Measurements from ENCODE around the gene ANKRD27. TPM values are rescaled to one million over a fixed set of nuclear protein-coding genes. Genes with fewer than 3 reads are reported as not detected.
A peak's percentile ranks its signal among the peaks of the same experiment; 100 is the strongest.

ANKRD27 gene
- total RNA-seq, 1 donor from 2014 or later, result 19.3 TPM

DNA sequence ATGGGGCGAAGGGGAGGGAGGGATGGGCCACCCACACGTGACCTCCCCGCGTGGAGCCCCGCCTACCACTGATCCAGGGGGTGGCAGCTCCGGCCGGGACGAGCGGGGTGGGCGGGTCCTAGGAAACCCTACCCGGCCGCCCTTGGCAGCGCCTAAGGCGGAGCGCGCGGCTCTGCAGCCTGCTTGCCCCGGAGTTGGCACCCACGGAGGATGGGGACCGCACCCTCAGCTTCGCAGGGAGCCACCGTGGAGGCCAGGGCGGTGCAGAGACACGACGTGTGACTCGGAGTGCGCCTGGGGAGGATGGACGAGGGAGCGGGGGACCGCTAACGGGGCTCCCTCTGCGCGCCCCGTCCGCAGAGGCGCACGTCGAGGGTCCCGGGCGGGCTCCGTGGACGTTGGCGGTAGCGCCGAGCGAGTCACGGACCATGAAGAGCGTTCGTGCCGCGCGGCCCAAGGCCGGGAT, 773 bp upstream of the ANKRD27 start, which contains the start of gene RGS9BP:
TSS of gene RGS9BP (plus strand) at position 129 of the 466 bp plus-strand sequence. CDS start 416 bp downstream, outside the sequence.
- peaks cover 32 to 54% (median 40%) of the 10 kb centered on the region in 3 donors for H3K4me1 ChIP-seq (ENCODE audit: control insufficient read depth in 3 of 3, insufficient read depth in 3 of 3, low read length in 3 of 3)

GRCh38 chr19:32674153-32674930, 638 bp downstream of the ANKRD27 start:
- H3K4me3 ChIP-seq (ENCODE audit: low read length in 3 of 3), result peak overlapping the region; percentile 85 to 97 (median 93)
- peaks cover 0 to 15% (median 10%) of the 10 kb centered on the region in 3 donors for H3K27me3 ChIP-seq (ENCODE audit: control insufficient read depth in 3 of 3, insufficient read depth in 3 of 3, low read length in 3 of 3)
- H3K36me3 ChIP-seq (ENCODE audit: control insufficient read depth in 3 of 3, insufficient read depth in 3 of 3, low read length in 3 of 3), result peaks cover 0 to 7% (median 3%) of the 10 kb centered on the region in 3 donors
- H3K27ac ChIP-seq (ENCODE audit: low read depth, low read length), result peak overlapping the region; percentile 93
- no peaks in the 10 kb centered on the region for H3K9me3 ChIP-seq (ENCODE audit: control insufficient read depth in 3 of 3, low read length in 3 of 3)
- peaks cover 32 to 63% (median 47%) of the 10 kb centered on the region in 3 donors for H3K4me1 ChIP-seq (ENCODE audit: control insufficient read depth in 3 of 3, insufficient read depth in 3 of 3, low read length in 3 of 3)
- H3K9ac ChIP-seq (ENCODE audit: low read depth in 1 of 3, low read length in 3 of 3), result peak overlapping the region; percentile 47 to 82 (median 78)

More for the DNA sequence above, 773 bp upstream of the ANKRD27 start, which contains the start of gene RGS9BP:
- peaks cover 0 to 7% (median 0%) of the 10 kb centered on the region in 3 donors for H3K36me3 ChIP-seq (ENCODE audit: control insufficient read depth in 3 of 3, insufficient read depth in 3 of 3, low read length in 3 of 3)
- H3K4me3 ChIP-seq (ENCODE audit: low read length in 3 of 3), result peak within 1 kb of the TSS; percentile 85 to 97 (median 93)
- H3K9me3 ChIP-seq (ENCODE audit: control insufficient read depth in 3 of 3, low read length in 3 of 3), result no peaks in the 10 kb centered on the region
- H3K27ac ChIP-seq (ENCODE audit: low read depth, low read length), result peak within 1 kb of the TSS; percentile 93
- peak within 1 kb of the TSS; percentile 76 to 83 (median 78) for H3K9ac ChIP-seq (ENCODE audit: low read depth in 1 of 3, low read length in 3 of 3)
- H3K27me3 ChIP-seq (ENCODE audit: control insufficient read depth in 3 of 3, insufficient read depth in 3 of 3, low read length in 3 of 3), result peaks cover 0 to 15% (median 10%) of the 10 kb centered on the region in 3 donors

- Histone ChIP-seq H3K27me3 (ENCODE audit: control insufficient read depth in 3 of 3, insufficient read depth in 3 of 3, low read length in 3 of 3) (peaks cover 0 to 15% (median 10%) of the 10 kb centered on the region in 3 donors), H3K36me3 (ENCODE audit: control insufficient read depth in 3 of 3, insufficient read depth in 3 of 3, low read length in 3 of 3) (peaks cover 0 to 7% (median 5%) of the 10 kb centered on the region in 3 donors), H3K9ac (ENCODE audit: low read depth in 1 of 3, low read length in 3 of 3) (peak overlapping the region in 2 of 3 donors; percentile 45 to 51), H3K27ac (ENCODE audit: low read depth, low read length) (no peak overlapping the region), H3K4me3 (ENCODE audit: low read length in 3 of 3) (peak overlapping the region in 1 of 3 donors; percentile 22), H3K9me3 (ENCODE audit: control insufficient read depth in 3 of 3, low read length in 3 of 3) (no peaks in the 10 kb centered on the region), H3K4me1 (ENCODE audit: control insufficient read depth in 3 of 3, insufficient read depth in 3 of 3, low read length in 3 of 3) (peaks cover 32 to 67% (median 51%) of the 10 kb centered on the region in 3 donors)
These were observed 1.4 kb downstream of the ANKRD27 start for GRCh38 chr19:32673573-32673972.

DNA sequence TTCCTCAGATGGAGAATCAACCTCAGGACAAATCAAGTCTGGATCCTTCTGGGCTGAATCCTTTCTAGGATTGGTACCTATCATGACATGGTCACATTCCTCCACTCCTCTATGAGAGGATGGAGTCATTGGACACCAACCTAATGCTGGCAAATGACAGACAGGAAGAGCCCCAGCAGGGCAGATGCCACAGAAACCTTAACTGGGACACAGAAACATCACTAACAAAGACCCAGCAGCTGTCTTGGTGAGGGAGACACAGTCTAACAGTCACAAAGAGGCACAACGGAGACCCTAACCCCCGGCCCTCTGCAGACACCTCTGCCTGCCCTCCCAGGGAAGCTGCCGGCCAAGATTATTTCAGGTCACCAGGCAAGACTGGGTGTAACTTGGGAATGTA, 2.1 kb downstream of the ANKRD27 start:
- no peak overlapping the region for H3K27ac ChIP-seq (ENCODE audit: low read depth, low read length)
- peaks cover 0 to 15% (median 10%) of the 10 kb centered on the region in 3 donors for H3K27me3 ChIP-seq (ENCODE audit: control insufficient read depth in 3 of 3, insufficient read depth in 3 of 3, low read length in 3 of 3)
- H3K9me3 ChIP-seq (ENCODE audit: control insufficient read depth in 3 of 3, low read length in 3 of 3), result no peaks in the 10 kb centered on the region
- peak overlapping the region in 1 of 3 donors; percentile 22 for H3K4me3 ChIP-seq (ENCODE audit: low read length in 3 of 3)
- H3K9ac ChIP-seq (ENCODE audit: low read depth in 1 of 3, low read length in 3 of 3), result peak overlapping the region in 2 of 3 donors; percentile 45 to 51
- H3K4me1 ChIP-seq (ENCODE audit: control insufficient read depth in 3 of 3, insufficient read depth in 3 of 3, low read length in 3 of 3), result peaks cover 32 to 71% (median 51%) of the 10 kb centered on the region in 3 donors
- H3K36me3 ChIP-seq (ENCODE audit: control insufficient read depth in 3 of 3, insufficient read depth in 3 of 3, low read length in 3 of 3), result peaks cover 0 to 7% (median 5%) of the 10 kb centered on the region in 3 donors

- Histone ChIP-seq H3K36me3 (ENCODE audit: control insufficient read depth in 3 of 3, insufficient read depth in 3 of 3, low read length in 3 of 3) (peaks cover 1 to 7% (median 5%) of the 10 kb centered on the region in 3 donors), H3K4me1 (ENCODE audit: control insufficient read depth in 3 of 3, insufficient read depth in 3 of 3, low read length in 3 of 3) (peaks cover 32 to 65% (median 47%) of the 10 kb centered on the region in 3 donors), H3K9me3 (ENCODE audit: control insufficient read depth in 3 of 3, low read length in 3 of 3) (no peaks in the 10 kb centered on the region), H3K4me3 (ENCODE audit: low read length in 3 of 3) (peak overlapping the region in 1 of 3 donors; percentile 22), H3K27ac (ENCODE audit: low read depth, low read length) (no peak overlapping the region), H3K9ac (ENCODE audit: low read depth in 1 of 3, low read length in 3 of 3) (peak overlapping the region in 1 of 3 donors; percentile 16), H3K27me3 (ENCODE audit: control insufficient read depth in 3 of 3, insufficient read depth in 3 of 3, low read length in 3 of 3) (peaks cover 0 to 14% (median 7%) of the 10 kb centered on the region in 3 donors)
These were observed 2.9 kb downstream of the ANKRD27 start for GRCh38 chr19:32671883-32672593.

GRCh38 chr19:32669310-32669709, 5.7 kb downstream of the ANKRD27 start:
- Histone ChIP-seq H3K36me3 (ENCODE audit: control insufficient read depth in 3 of 3, insufficient read depth in 3 of 3, low read length in 3 of 3) (peaks cover 4 to 9% (median 5%) of the 10 kb centered on the region in 3 donors), H3K9ac (ENCODE audit: low read depth in 1 of 3, low read length in 3 of 3) (peak overlapping the region in 1 of 3 donors; percentile 40), H3K27me3 (ENCODE audit: control insufficient read depth in 3 of 3, insufficient read depth in 3 of 3, low read length in 3 of 3) (no peaks in the 10 kb centered on the region), H3K9me3 (ENCODE audit: control insufficient read depth in 3 of 3, low read length in 3 of 3) (no peaks in the 10 kb centered on the region), H3K4me3 (ENCODE audit: low read length in 3 of 3) (no peak overlapping the region), H3K27ac (ENCODE audit: low read depth, low read length) (peak overlapping the region; percentile 30), H3K4me1 (ENCODE audit: control insufficient read depth in 3 of 3, insufficient read depth in 3 of 3, low read length in 3 of 3) (peaks cover 24 to 51% (median 39%) of the 10 kb centered on the region in 3 donors)

- Histone ChIP-seq H3K36me3 (ENCODE audit: control insufficient read depth in 3 of 3, insufficient read depth in 3 of 3, low read length in 3 of 3) (peaks cover 2 to 5% (median 4%) of the 10 kb centered on the region in 3 donors), H3K9me3 (ENCODE audit: control insufficient read depth in 3 of 3, low read length in 3 of 3) (no peaks in the 10 kb centered on the region), H3K27ac (ENCODE audit: low read depth, low read length) (peak overlapping the region; percentile 68), H3K27me3 (ENCODE audit: control insufficient read depth in 3 of 3, insufficient read depth in 3 of 3, low read length in 3 of 3) (no peaks in the 10 kb centered on the region), H3K4me1 (ENCODE audit: control insufficient read depth in 3 of 3, insufficient read depth in 3 of 3, low read length in 3 of 3) (peaks cover 0 to 25% (median 18%) of the 10 kb centered on the region in 3 donors), H3K4me3 (ENCODE audit: low read length in 3 of 3) (peak overlapping the region; percentile 71 to 81 (median 76)), H3K9ac (ENCODE audit: low read depth in 1 of 3, low read length in 3 of 3) (peak overlapping the region; percentile 52 to 75 (median 55))
These were observed 8.9 kb downstream of the ANKRD27 start for GRCh38 chr19:32666084-32666483.

DNA sequence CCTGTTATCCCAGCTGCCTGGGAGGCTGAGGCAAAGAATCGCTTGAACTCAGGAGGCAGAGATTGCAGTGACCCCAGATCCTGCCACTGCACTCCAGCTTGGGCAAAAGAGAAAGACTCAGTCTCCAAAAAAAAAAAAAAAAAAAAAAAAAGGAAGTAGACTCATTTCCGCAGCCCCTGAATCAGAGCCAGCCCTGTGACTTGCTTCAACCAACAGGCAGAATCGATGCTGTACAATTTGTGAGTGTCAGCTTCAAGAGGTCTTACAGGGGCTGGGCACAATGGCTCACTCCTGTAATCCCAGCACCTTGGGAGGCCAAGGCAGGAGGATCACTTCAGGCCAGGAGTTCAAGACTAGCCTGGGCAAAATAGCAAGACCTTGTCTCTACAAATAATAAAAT, 12.8 kb downstream of the ANKRD27 start:
- H3K9me3 ChIP-seq (ENCODE audit: control insufficient read depth in 3 of 3, low read length in 3 of 3), result no peaks in the 10 kb centered on the region
- H3K27ac ChIP-seq (ENCODE audit: low read depth, low read length), result no peak overlapping the region
- H3K27me3 ChIP-seq (ENCODE audit: control insufficient read depth in 3 of 3, insufficient read depth in 3 of 3, low read length in 3 of 3), result no peaks in the 10 kb centered on the region
- H3K36me3 ChIP-seq (ENCODE audit: control insufficient read depth in 3 of 3, insufficient read depth in 3 of 3, low read length in 3 of 3), result peaks cover 0 to 6% (median 4%) of the 10 kb centered on the region in 3 donors
- H3K9ac ChIP-seq (ENCODE audit: low read depth in 1 of 3, low read length in 3 of 3), result no peak overlapping the region
- H3K4me3 ChIP-seq (ENCODE audit: low read length in 3 of 3), result no peak overlapping the region
- H3K4me1 ChIP-seq (ENCODE audit: control insufficient read depth in 3 of 3, insufficient read depth in 3 of 3, low read length in 3 of 3), result peaks cover 0 to 8% (median 7%) of the 10 kb centered on the region in 3 donors

- no peaks in the 10 kb centered on the region for H3K27me3 ChIP-seq (ENCODE audit: control insufficient read depth in 3 of 3, insufficient read depth in 3 of 3, low read length in 3 of 3)
- H3K36me3 ChIP-seq (ENCODE audit: control insufficient read depth in 3 of 3, insufficient read depth in 3 of 3, low read length in 3 of 3), result peaks cover 0 to 7% (median 3%) of the 10 kb centered on the region in 3 donors
- no peak overlapping the region for H3K27ac ChIP-seq (ENCODE audit: low read depth, low read length)
- H3K9ac ChIP-seq (ENCODE audit: low read depth in 1 of 3, low read length in 3 of 3), result no peak overlapping the region
- peaks cover 0 to 5% (median 4%) of the 10 kb centered on the region in 3 donors for H3K4me1 ChIP-seq (ENCODE audit: control insufficient read depth in 3 of 3, insufficient read depth in 3 of 3, low read length in 3 of 3)
- no peaks in the 10 kb centered on the region for H3K9me3 ChIP-seq (ENCODE audit: control insufficient read depth in 3 of 3, low read length in 3 of 3)
- H3K4me3 ChIP-seq (ENCODE audit: low read length in 3 of 3), result no peak overlapping the region
These were observed 13.7 kb downstream of the ANKRD27 start for GRCh38 chr19:32661318-32661717.
